ENCODE measurements around the gene SCAMP5.

Gene SCAMP5

GRCh38 chr15:74960286-74960685 lies 35.1 kb upstream of the SCAMP5 start:
- no peak overlapping the region for H3K4me3 ChIP-seq (ENCODE audit: low read length)
- DNase-seq (ENCODE audit: low read depth): no peak

GRCh38 chr15:74960995-74961588 lies 34.3 kb upstream of the SCAMP5 start:
- no peak for TF ChIP-seq CTCF (IDR thresholded peaks at IDR 0.05; ENCODE audit: insufficient read depth, low read depth, low read length, missing control alignments)
- no peak for DNase-seq (ENCODE audit: low read depth)

More at GRCh38 chr15:74960286-74960685, 35.1 kb upstream of the SCAMP5 start:
- no peak for TF ChIP-seq CTCF (IDR thresholded peaks at IDR 0.05; ENCODE audit: insufficient read depth, low read depth, low read length, missing control alignments)

GRCh38 chr15:74961616-74962015 lies 33.7 kb upstream of the SCAMP5 start:
- no peak for DNase-seq (ENCODE audit: low read depth)
- no peak overlapping the region for H3K4me3 ChIP-seq (ENCODE audit: low read length)
- TF ChIP-seq CTCF (IDR thresholded peaks at IDR 0.05; ENCODE audit: insufficient read depth, low read depth, low read length, missing control alignments): no peak

More at GRCh38 chr15:74960995-74961588, 34.3 kb upstream of the SCAMP5 start:
- no peak overlapping the region for H3K4me3 ChIP-seq (ENCODE audit: low read length)

GRCh38 chr15:74962219-74962618 lies 33.1 kb upstream of the SCAMP5 start:
- no peak for DNase-seq (ENCODE audit: low read depth)
- TF ChIP-seq CTCF (IDR thresholded peaks at IDR 0.05; ENCODE audit: insufficient read depth, low read depth, low read length, missing control alignments): no peak
- H3K4me3 ChIP-seq (ENCODE audit: low read length): no peak overlapping the region

- no peak overlapping the region for H3K4me3 ChIP-seq (ENCODE audit: low read length)
- no peak for DNase-seq (ENCODE audit: low read depth)
- TF ChIP-seq CTCF (IDR thresholded peaks at IDR 0.05; ENCODE audit: insufficient read depth, low read depth, low read length, missing control alignments): no peak
Measured at GRCh38 chr15:74962671-74963070, 32.7 kb upstream of the SCAMP5 start.

GRCh38 chr15:74963213-74963612 lies 32.1 kb upstream of the SCAMP5 start:
- DNase-seq (ENCODE audit: low read depth): no peak
- no peak overlapping the region for H3K4me3 ChIP-seq (ENCODE audit: low read length)
- TF ChIP-seq CTCF (IDR thresholded peaks at IDR 0.05; ENCODE audit: insufficient read depth, low read depth, low read length, missing control alignments): no peak

- H3K4me3 ChIP-seq (ENCODE audit: low read length): no peak overlapping the region
- TF ChIP-seq CTCF (IDR thresholded peaks at IDR 0.05; ENCODE audit: insufficient read depth, low read depth, low read length, missing control alignments): no peak
- DNase-seq (ENCODE audit: low read depth): peak; percentile 61
Measured at GRCh38 chr15:74964794-74965193, 30.6 kb upstream of the SCAMP5 start.

All from epithelial cell of esophagus (primary cell).